Lower lobe of right lung (tissue), 2 donors: ENCODE results near the gene GNG2. TPM values are rescaled to one million over a fixed set of nuclear protein-coding genes. Genes with fewer than 3 reads are reported as not detected.
A peak's percentile ranks its signal among the peaks of the same experiment; 100 is the strongest.

Experiments
- ATAC-seq, 2 donors: fragments of 200-7000 bp; cut with Tn5 transposase; one replicate each; pipeline ENCODE4 v1.9.1; 2020 to 2022; ENCODE audit warnings: mild to moderate bottlenecking in 2 of 2, moderate library complexity in 2 of 2
- DNase-seq: peaks from one replicate; pipeline ENCODE4 v3.0.0-alpha.2; 2020
- H3K27ac ChIP-seq: fragments of 200-600 bp; one replicate; pipeline ENCODE4 v1.8.0; 2022
- H3K27me3 ChIP-seq: fragments of 200-600 bp; one replicate; pipeline ENCODE4 v1.8.0; 2022; ENCODE audit warnings: low read depth
- H3K36me3 ChIP-seq: fragments of 200-600 bp; one replicate; pipeline ENCODE4 v1.8.0; 2022; ENCODE audit warnings: mild to moderate bottlenecking
- H3K4me1 ChIP-seq: fragments of 200-600 bp; one replicate; pipeline ENCODE4 v1.8.0; 2022
- H3K4me3 ChIP-seq: fragments of 200-600 bp; one replicate; pipeline ENCODE4 v1.8.0; 2022; ENCODE audit warnings: mild to moderate bottlenecking
- H3K9me3 ChIP-seq: fragments of 200-600 bp; one replicate; pipeline ENCODE4 v1.8.0; 2022
- CTCF ChIP-seq: fragments of 200-600 bp; IDR thresholded peaks from one replicate; pipeline ENCODE4 v1.8.0; 2022; ENCODE audit warnings: antibody characterized with exemption, mild to moderate bottlenecking
- intact Hi-C: fragments of 100-400 bp; cut with DNase I; formaldehyde crosslinking; loops from one replicate; pipeline ENCODE4 v1.11.0; 2022
- total RNA-seq: library from RNA; stranded (reverse); fragmentation: NEBNext Ultra II Directional; extraction: Animal tissue kit (Norgen Biotek cat#: 25700); gene quantifications from one replicate; pipeline ENCODE4 v1.2.1, GENCODE V29; 2021
- donor health status: DM: no; HTN: yes; CAD: no; lungs with severe emphysema.

GNG2 gene
- total RNA-seq, 1 donor from 2014 or later, result 23.8 TPM

GRCh38 chr14:52010173-52010693 is 149.8 kb downstream of the GNG2 start:
- TF ChIP-seq CTCF, result no peak
- intact Hi-C loops, result no loop called here
- Histone ChIP-seq H3K27ac (no peak overlapping the region), H3K27me3 (no peaks in the 10 kb centered on the region), H3K9me3 (no peaks in the 10 kb centered on the region), H3K4me3 (no peak overlapping the region), H3K4me1 (peaks cover 19% of the 10 kb centered on the region), H3K36me3 (peaks cover 64% of the 10 kb centered on the region)
- ATAC-seq (no peak), DNase-seq (no peak)

GRCh38 chr14:52011523-52011922 is 151.1 kb downstream of the GNG2 start:
- H3K36me3 ChIP-seq, result peaks cover 51% of the 10 kb centered on the region
- H3K4me3 ChIP-seq, result no peak overlapping the region

GRCh38 chr14:52012635-52013034 is 152.2 kb downstream of the GNG2 start:
- no peak for TF ChIP-seq CTCF
- no peaks in the 10 kb centered on the region for H3K9me3 ChIP-seq
- no peak overlapping the region for H3K4me3 ChIP-seq
- intact Hi-C loops, result no loop called here
- H3K4me1 ChIP-seq, result peaks cover 28% of the 10 kb centered on the region
- ATAC-seq (peak in 1 of 2 donors; percentile 60), DNase-seq (no peak)
- H3K36me3 ChIP-seq, result peaks cover 41% of the 10 kb centered on the region
- no peak overlapping the region for H3K27ac ChIP-seq
- H3K27me3 ChIP-seq, result no peaks in the 10 kb centered on the region

More at GRCh38 chr14:52011523-52011922, 151.1 kb downstream of the GNG2 start:
- intact Hi-C loops, result no loop called here
- H3K4me1 ChIP-seq, result peaks cover 28% of the 10 kb centered on the region
- no peaks in the 10 kb centered on the region for H3K27me3 ChIP-seq
- ATAC-seq (no peak), DNase-seq (no peak)
- H3K9me3 ChIP-seq, result no peaks in the 10 kb centered on the region
- no peak for TF ChIP-seq CTCF
- no peak overlapping the region for H3K27ac ChIP-seq

GRCh38 chr14:52013984-52014600 is 153.7 kb downstream of the GNG2 start:
- peaks cover 31% of the 10 kb centered on the region for H3K4me1 ChIP-seq
- no peak overlapping the region for H3K4me3 ChIP-seq
- no peak for DNase-seq
- no peak for TF ChIP-seq CTCF
- peak in 1 of 2 donors; percentile 9 for ATAC-seq
- peaks cover 26% of the 10 kb centered on the region for H3K36me3 ChIP-seq
- H3K27me3 ChIP-seq, result no peaks in the 10 kb centered on the region
- intact Hi-C loops, result no loop called here
- no peaks in the 10 kb centered on the region for H3K9me3 ChIP-seq
- H3K27ac ChIP-seq, result no peak overlapping the region

- no peak overlapping the region for H3K4me3 ChIP-seq
- H3K27me3 ChIP-seq, result no peaks in the 10 kb centered on the region
- DNase-seq, result no peak
- ATAC-seq, result no peak
- intact Hi-C loops, result no loop called here
- H3K36me3 ChIP-seq, result peaks cover 24% of the 10 kb centered on the region
- H3K4me1 ChIP-seq, result peaks cover 31% of the 10 kb centered on the region
- no peaks in the 10 kb centered on the region for H3K9me3 ChIP-seq
- no peak overlapping the region for H3K27ac ChIP-seq
- no peak for TF ChIP-seq CTCF
Observed at GRCh38 chr14:52014601-52015267, 154.3 kb downstream of the GNG2 start.
